Measurements from ENCODE around the gene DPYSL3. TPM values are rescaled to one million over a fixed set of nuclear protein-coding genes. Genes with fewer than 3 reads are reported as not detected.

DPYSL3 gene
- polyA plus RNA-seq, 1 of the 3 experiments (the other 2 are of a cell fraction) = 123 TPM

DNA sequence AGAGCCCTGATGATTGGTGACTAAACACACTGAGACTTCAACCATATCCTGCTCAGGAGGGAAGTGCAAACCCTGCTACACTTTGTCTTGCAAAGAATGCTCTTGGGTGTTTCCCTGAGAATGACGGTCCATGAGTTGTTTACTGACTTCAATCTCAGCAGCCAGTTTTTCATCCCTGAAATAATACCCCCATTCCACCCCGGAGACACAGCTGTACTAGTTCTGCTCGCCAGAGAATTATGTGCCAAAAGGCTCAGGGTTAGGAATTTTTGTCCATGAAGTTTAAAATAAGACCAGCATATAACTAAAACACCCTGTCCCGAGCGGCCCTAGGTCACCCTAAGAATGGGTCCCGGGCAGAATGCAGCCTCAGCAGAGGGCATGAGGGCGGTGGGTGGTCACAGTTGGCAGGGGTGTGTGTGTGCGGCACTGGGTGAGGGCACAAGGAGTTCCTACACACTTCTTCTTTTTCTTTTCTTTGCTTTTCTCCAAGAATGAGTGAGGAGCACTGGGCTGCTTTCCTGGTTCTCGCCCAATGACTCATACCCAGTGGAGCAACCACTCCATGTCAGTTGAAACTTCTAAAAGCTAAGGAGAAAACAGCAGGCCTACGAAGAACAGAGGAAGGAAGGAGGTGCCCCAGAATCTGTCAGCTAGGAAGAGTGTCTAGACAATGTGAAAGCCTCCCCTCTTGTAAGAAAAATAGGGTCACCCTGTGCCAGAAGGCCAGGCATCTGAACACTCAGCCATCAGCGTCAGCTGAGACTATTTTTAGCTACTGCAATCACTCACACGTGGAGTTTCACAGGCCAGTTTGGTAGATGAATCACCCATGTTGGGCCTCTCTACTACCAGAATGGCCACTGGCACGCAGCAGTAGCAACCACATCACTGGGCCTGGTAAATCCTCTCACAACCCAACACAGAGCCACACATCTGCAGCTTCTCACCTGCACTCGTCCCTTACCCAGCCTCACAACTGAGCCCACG, 105.9 kb downstream of the DPYSL3 start (continued):
- TF ChIP-seq MXI1 (IDR thresholded peaks at IDR 0.05; ENCODE audit: low read depth, low read length) (no peak), ELF1 (IDR thresholded peaks at IDR 0.05) (no peak), SIN3A (IDR thresholded peaks at IDR 0.05; ENCODE audit: borderline replicate concordance, low read depth, low read length) (no peak)
- TF ChIP-seq, protein P1, sequence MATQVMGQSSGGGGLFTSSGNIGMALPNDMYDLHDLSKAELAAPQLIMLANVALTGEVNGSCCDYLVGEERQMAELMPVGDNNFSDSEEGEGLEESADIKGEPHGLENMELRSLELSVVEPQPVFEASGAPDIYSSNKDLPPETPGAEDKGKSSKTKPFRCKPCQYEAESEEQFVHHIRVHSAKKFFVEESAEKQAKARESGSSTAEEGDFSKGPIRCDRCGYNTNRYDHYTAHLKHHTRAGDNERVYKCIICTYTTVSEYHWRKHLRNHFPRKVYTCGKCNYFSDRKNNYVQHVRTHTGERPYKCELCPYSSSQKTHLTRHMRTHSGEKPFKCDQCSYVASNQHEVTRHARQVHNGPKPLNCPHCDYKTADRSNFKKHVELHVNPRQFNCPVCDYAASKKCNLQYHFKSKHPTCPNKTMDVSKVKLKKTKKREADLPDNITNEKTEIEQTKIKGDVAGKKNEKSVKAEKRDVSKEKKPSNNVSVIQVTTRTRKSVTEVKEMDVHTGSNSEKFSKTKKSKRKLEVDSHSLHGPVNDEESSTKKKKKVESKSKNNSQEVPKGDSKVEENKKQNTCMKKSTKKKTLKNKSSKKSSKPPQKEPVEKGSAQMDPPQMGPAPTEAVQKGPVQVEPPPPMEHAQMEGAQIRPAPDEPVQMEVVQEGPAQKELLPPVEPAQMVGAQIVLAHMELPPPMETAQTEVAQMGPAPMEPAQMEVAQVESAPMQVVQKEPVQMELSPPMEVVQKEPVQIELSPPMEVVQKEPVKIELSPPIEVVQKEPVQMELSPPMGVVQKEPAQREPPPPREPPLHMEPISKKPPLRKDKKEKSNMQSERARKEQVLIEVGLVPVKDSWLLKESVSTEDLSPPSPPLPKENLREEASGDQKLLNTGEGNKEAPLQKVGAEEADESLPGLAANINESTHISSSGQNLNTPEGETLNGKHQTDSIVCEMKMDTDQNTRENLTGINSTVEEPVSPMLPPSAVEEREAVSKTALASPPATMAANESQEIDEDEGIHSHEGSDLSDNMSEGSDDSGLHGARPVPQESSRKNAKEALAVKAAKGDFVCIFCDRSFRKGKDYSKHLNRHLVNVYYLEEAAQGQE (IDR thresholded peaks at IDR 0.05; ENCODE audit: low read depth, low read length) = 0 out of 2 replicates have a peak, but pooled peaks have one; percentile 45
- TF ChIP-seq, protein P2, sequence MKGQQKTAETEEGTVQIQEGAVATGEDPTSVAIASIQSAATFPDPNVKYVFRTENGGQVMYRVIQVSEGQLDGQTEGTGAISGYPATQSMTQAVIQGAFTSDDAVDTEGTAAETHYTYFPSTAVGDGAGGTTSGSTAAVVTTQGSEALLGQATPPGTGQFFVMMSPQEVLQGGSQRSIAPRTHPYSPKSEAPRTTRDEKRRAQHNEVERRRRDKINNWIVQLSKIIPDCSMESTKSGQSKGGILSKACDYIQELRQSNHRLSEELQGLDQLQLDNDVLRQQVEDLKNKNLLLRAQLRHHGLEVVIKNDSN (IDR thresholded peaks at IDR 0.05; ENCODE audit: borderline replicate concordance, low read depth) = peak; percentile 21; the same call in 1 of the 2 replicates
- TF ChIP-seq, protein P3, sequence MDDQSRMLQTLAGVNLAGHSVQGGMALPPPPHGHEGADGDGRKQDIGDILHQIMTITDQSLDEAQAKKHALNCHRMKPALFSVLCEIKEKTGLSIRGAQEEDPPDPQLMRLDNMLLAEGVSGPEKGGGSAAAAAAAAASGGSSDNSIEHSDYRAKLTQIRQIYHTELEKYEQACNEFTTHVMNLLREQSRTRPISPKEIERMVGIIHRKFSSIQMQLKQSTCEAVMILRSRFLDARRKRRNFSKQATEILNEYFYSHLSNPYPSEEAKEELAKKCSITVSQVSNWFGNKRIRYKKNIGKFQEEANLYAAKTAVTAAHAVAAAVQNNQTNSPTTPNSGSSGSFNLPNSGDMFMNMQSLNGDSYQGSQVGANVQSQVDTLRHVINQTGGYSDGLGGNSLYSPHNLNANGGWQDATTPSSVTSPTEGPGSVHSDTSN (IDR thresholded peaks at IDR 0.05) = peak; percentile 84

DNA sequence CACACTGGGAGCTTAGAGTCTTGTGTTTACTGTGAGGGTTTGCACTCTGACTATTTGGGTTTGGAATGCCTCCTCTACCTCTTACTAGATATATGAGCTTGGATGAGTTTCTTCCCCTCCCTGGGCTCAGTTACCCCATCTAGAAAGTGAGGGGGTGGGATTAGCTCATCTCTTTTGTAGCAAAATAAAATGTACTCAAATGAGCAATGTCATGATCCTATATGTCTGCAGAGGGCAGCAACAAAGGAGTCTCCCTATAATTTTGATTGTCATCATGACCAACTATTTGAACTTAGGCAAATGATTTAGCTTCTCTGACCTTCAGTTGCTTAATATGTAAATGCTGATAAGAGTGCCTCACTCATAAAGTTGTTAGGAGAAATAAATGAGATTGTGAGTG, 109.0 kb downstream of the DPYSL3 start:
- Histone ChIP-seq H3K36me3 (replicated peaks in 1 of 2; ENCODE audit: control insufficient read depth in 1 of 2, insufficient read depth in 2 of 2, low read length in 1 of 2) (peaks cover 73 to 83% of the 10 kb centered on the region in 2 experiments), H3K79me2 (ENCODE audit: insufficient read depth) (no peaks in the 10 kb centered on the region), H3F3A (replicated peaks; ENCODE audit: insufficient read depth) (peaks cover 32% of the 10 kb centered on the region), H3K4me1 (ENCODE audit: control insufficient read depth in 1 of 2, insufficient read depth in 2 of 2, low read depth in 1 of 2, low read length in 1 of 2) (peaks cover 20 to 24% of the 10 kb centered on the region in 2 experiments), H3K27me3 (ENCODE audit: insufficient read depth) (no peaks in the 10 kb centered on the region), H4K20me1 (ENCODE audit: insufficient read depth) (no peaks in the 10 kb centered on the region; the same call in 1 of the 2 replicates), H3K9me2 (no peaks in the 10 kb centered on the region), H3K4me2 (no peak overlapping the region), H3K9me3 (no peaks in the 10 kb centered on the region), H3K27ac (ENCODE audit: low read depth in 2 of 2, low read length in 1 of 2) (no peak overlapping the region), H3K4me3 (ENCODE audit: low read depth in 2 of 2, low read length in 1 of 2) (no peak overlapping the region), H3K9ac (no peak overlapping the region), H2AFZ (ENCODE audit: low read depth) (no peak overlapping the region)
- ChIA-PET POLR2A (no interaction called here), CTCF (interaction anchor here (0.5 to 5.2 kb wide), 9 partner anchors 8 to 237 kb away, joined by 3 to 23 read pairs (median 4); no protein-coding TSS in a partner anchor)
- no peak for DNase-seq
- TF ChIP-seq, protein P4, sequence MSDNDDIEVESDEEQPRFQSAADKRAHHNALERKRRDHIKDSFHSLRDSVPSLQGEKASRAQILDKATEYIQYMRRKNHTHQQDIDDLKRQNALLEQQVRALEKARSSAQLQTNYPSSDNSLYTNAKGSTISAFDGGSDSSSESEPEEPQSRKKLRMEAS (IDR thresholded peaks at IDR 0.05; ENCODE audit: low read depth) = no peak
- TF ChIP-seq RAD21 (IDR thresholded peaks at IDR 0.05; ENCODE audit: low read length) (no peak), NFIC (IDR thresholded peaks at IDR 0.05; ENCODE audit: borderline replicate concordance) (no peak), GATA2 (CRISPR knock-in tag; IDR thresholded peaks at IDR 0.05) (no peak), EP300 (IDR thresholded peaks at IDR 0.05; ENCODE audit: borderline replicate concordance in 1 of 2, low read depth in 1 of 2, low read length in 1 of 2) (no peak), RXRA (IDR thresholded peaks at IDR 0.05; ENCODE audit: borderline replicate concordance, low read depth) (no peak), SIN3A (IDR thresholded peaks at IDR 0.05; ENCODE audit: borderline replicate concordance, low read depth, low read length) (no peak), MXI1 (IDR thresholded peaks at IDR 0.05; ENCODE audit: low read depth, low read length) (no peak), NRF1 (IDR thresholded peaks at IDR 0.05; ENCODE audit: low read depth, low read length) (no peak), GABPA (IDR thresholded peaks at IDR 0.05; ENCODE audit: low read depth) (no peak), FOSL2 (IDR thresholded peaks at IDR 0.05; ENCODE audit: borderline replicate concordance, low read depth) (no peak), TAF1 (IDR thresholded peaks at IDR 0.05; ENCODE audit: borderline replicate concordance, low read depth, low read length) (no peak)

Data from SK-N-SH (cell line).